DMS153 (cell line): ENCODE results near the gene ACR.
A peak's percentile ranks its signal among the peaks of the same experiment; 100 is the strongest.

ENCODE experiments used
- DNase-seq: peaks from one replicate; lab custom pipeline; 2025; lab: John Stamatoyannopoulos, UW

ACR gene

DNA sequence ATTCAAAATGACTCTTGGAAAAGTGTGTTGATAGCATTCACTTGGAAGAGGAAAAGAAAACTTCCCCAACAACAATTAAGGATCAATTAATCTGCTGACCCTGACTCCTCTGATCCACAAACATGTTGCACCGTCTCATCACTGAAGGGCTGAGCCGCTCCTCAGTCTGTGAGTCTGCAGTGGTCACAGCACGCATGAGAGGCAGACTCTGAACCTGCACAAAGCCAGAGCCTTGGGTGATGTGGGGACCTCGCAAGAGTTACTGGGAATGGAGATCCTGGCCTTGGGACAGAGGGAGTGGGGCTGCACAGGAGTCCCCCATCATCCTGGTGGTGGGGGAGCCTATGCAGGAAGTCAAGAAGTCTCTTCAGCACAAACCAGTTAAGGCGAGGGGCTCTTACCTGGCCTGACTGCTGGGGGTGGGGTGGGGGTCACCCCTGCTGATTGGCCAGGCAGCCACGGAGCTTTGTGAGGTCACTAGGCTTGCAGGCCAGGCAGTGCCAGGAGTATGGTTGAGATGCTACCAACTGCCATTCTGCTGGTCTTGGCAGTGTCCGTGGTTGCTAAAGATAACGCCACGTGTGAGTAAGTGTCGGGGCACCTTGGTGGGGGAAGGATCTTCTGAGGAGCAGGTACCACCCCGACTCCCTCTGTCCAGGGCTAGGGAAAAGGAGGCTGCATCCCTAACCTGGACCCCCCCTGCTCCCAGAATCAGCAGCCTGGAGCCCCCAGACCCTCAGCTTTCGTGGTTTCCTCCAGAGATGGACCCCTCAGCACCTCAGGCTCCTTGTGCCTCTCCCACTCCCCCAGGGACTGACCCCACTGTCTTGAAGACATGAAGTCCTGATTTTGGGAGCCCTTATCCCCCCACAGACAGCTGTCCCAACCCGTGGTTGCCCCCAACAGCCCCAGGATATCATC, at the start of gene ACR:
Gene ACR, plus strand, starts transcription at position 477 of the 921 bp plus-strand sequence. Its CDS starts 32 bp downstream, at position 509.
- no peak for DNase-seq

- DNase-seq, result no peak
Observed at GRCh38 chr22:50688448-50688847, 49.6 kb upstream of the ACR start.

DNA sequence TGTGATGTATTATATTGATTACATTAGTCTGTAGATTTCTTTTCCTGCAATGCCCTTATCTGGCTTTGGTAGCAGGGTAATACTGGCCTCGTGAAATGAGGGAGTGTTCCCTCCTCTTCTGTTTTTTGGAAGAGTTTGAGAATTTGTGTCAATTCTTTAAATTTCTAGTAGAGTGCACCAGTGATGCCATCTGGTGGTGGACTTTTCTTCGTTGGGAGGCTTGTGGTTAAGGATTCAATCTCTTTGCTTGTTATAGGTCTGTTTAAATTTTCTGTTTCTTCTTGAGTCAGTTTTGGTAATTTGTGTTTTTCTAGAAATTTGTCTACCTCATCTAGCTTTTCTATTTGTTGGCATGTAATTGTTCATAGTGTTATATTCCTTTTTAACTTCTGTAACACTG, 46.5 kb upstream of the ACR start:
- peak; percentile 7 for DNase-seq

- DNase-seq, result no peak
Observed at GRCh38 chr22:50693462-50693861, 44.5 kb upstream of the ACR start.

DNA sequence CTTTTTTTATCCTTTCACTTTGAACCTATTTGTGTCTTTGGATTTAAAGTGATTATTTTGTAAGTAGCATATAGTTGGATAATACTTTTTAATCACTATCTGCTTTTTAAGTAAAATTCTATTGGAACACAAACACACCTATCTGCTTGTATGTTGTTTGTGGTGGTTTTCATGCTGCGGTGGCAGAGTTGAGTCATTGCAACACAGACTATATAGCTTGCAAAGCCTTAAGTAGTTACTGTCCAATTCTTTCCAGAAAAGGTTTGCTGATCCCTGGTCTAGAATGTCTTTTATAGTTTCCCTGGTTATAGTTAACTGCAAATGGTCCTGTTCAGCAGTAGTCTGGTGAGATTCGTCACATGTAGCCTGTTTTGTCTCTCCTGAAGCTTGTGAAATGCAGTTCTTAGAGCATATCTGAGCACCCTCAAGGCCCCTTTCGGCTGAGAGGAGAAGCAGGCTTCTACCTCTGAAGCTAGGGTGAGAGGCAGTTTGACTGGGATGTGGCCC, 43.9 kb upstream of the ACR start:
- DNase-seq, result no peak

DNA sequence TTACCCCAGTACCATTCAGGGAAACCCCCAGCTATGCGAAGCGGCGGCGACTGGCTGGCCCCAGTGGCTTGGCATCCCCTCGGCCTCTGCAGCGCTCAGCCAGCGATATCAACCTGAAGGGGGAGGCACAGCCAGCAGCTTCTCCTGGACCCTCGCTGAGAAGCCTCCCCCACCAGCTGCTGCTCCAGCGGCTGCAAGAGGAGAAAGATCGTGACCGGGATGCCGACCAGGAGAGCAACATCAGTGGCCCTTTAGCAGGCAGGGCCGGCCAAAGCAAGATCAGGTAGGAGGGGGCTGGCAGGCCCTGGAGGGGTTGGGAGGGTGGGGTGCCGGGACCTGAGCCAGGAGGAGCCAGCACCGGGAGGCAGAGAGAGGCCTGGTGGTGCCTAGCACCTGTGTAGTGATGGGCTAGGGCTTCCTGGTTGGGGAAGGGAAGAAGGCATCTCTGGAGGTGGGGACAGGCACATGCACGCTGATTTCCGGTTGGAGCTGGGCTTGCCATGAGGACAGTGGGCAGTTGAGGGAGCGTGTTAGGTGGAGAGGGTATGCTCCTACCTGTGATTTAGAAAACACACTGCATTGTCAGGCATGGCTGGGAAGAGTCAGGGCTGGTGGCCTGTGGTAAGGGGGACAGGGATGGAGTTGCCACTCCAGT, 43.1 kb upstream of the ACR start:
- DNase-seq, result no peak

DNA sequence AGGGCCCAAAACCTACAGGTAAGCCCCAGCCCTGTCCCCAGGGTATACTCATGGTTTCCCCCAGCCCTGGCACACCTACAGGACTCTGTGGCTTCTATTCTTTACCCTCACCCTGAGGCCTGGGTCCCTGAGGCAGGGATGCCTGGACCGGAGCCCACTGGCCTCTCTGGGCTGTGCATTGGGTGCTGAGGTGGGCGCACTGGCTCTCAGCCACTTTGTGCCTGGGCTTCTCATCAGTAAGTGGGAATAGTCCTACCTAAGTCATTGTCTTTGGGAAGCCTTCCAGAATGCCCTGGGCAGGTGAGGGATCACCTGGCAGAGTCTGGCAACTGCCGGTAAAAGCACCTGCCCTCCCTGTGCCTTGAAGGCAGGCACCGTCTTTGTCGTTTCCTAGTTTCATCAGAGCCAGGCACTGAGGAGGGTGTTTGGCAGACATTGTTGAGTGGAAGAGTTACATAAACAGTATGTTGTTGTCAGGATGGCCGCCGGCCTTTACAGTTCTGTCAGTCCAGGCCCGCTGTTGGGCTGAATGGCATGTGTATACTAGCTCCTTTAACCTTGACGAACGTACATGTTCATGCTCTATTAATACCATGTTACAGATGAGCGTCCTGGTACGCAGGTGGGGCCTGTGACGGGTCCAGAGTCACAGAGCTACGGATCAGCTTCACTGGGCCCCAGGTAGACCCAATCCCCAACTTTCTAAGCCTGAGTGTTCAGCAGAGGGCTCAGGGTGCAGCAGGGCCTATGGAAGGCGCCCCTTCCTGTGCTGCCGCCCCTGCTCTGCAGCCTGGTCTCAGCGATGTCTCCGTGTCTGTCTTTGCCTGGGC, 42.4 kb upstream of the ACR start:
- peak; percentile 19 for DNase-seq

GRCh38 chr22:50696251-50696798, 41.7 kb upstream of the ACR start:
- no peak for DNase-seq

DNA sequence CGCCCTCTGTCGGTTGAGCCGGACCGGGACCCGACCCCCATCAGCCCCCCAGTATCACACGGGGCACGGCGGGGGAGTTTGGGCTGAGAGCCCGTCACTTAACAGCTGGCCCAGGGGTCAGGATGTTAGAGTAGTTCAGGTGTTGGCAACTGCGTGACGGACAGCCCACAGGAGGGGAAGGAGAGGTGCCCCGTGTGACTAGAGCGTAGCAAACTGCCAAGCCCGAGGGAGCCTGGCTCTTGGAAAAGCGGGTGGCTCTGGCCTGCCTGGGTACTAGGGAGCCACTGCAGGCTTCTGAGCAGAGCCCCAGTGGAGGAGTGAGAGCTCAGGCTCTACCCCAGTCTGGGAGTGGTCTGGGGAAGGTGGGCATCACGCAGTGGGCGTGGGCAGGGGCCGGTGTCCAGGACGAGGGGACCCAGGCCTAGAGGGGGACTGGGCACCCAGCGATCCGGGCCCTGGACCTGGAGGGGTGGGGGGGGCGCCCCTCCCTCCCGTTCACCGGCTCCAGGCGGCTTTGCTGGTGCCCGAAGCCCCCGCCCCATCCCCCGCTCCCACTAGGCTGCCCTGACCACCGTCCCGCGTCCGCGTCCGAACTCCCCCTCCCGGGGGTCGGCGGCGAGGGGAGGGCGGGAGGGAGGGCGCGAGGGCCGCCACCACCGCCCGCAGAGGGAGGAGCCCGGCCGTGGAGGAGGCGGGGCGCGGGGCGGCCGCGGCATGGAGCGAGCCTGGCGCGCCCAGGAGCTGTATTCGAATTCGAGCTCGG, 41.0 kb upstream of the ACR start:
- no peak for DNase-seq

DNA sequence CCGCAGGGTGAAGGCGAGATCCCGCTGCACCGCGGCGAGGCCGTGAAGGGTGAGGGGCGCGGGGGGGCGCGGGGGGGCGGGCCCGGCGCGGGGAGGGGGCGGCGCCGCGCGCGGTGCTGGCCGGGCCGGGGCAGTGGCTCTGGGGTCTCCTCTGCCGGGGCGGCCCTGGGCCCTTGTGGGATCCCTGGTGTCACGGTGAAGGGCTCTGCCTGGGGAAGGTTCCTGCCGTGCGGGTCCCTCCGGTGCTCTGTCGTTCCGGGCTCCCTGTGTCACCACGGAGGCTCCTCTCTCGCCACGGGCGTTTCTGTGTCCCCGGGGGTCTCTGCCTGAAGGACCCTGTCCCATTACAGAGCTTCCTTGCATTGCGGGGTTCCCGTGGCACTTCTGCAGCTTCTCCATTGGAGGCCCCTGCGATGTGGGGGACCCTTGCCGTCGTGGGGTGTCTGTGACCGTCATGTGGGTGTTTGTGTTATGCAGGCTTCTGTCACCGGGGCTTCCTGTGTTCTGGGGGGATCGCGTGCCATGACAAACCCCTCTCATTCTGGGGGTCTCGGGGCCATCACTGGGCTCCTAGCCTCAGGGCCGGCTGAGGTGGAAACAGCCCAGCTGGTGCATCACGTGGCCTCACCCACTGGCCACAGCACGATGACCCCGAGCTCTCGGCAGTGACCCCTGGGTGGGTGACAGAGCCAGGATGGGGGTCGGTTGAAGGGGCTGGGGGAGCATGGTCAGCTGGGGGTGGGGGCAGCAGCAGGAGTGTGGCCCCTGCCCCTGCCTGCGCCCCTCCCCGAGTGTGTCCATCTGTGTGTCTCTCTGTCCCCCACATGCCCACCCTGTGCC, 40.1 kb upstream of the ACR start:
- no peak for DNase-seq

DNA sequence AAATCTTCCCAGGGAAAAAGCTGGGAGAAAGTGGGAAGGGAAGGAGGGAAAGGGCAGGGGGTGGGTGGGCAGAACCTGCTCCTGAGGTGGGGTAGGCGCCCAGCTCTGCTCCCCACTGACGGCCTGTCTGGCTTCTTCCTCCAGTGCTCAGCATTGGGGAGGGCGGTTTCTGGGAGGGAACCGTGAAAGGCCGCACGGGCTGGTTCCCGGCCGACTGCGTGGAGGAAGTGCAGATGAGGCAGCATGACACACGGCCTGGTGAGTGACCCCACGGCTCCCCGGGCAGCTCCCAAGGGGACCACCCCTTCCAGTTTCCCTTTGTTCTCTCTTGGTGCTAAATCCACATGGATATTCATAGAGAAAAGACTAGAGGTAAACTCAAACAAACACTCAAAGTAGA, 39.5 kb upstream of the ACR start:
- DNase-seq, result no peak

DNA sequence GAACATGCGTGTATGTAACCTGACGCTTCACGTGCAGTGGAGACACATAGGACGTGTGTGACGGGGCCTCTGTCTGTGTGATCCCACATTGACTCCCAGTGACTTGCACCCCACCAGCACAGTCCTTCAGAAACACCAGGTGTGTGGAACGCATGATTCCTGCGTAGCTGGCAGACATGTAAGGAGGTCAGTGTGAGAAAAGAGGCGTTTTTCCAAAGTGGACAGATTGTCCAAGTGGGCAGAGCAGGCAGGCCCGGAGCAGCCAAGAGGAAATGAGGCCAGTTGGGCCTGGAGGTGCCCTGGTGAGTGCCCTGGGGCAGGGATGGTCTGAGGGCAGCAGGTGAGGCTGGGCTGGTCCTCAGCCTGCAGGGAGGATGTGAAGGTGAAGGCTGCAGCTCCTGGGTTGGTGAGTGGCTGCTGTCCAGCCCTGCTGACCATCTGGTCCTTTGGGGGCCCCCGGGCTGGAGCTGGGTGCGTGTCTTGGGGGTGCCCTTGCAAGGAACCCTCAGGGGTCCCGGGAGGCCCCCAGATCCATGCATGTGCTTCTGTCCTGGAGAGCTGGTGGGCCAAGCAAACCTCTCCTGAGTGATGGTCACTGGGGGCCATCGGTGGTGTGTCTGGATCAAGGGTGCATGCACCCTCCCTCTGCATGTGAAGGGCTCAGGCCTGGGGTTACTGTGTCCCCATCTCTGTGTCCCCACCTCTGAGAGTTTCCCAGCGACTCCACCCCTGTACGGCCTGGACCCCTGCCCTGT, 38.8 kb upstream of the ACR start:
- no peak for DNase-seq

- no peak for DNase-seq
Observed at GRCh38 chr22:50699756-50700386, 38.1 kb upstream of the ACR start.

DNA sequence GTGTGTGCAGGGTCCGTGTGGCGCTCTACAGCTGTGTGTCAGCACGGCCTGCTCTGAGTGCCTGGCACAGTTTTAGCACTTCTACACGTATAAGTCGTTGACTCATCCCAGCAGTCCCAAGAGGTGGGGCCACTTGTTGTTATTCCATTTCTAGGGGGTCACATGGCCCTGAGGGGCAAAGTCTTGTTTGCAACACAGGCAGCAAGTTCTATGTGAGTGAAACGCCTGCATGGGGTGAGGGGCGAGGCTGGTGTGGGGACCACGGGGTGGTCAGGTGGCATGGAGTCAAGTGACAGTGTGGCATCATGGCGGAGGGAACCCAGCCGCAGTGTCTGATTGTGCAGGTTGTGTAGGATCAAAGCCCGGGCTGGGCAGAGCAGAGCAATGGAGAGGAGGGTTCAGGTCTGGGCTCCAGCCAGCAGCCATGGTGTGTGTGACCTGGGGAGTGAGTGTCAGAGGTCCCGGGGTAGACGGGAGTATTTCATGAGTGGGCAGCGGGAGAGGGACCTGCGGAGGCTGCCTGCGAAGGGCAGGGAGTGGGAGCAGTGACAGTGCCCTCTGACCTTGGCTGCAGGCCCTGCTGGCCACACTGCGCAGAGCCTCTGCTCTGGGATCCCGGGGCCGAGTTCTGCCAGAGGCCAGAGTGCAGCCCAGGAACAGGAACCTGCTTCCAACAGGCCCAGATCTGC, 37.5 kb upstream of the ACR start:
- no peak for DNase-seq

- no peak for DNase-seq
Observed at GRCh38 chr22:50701076-50701419, 37.0 kb upstream of the ACR start.

GRCh38 chr22:50701428-50702154, 36.4 kb upstream of the ACR start:
- DNase-seq, result no peak

- DNase-seq, result no peak
Observed at GRCh38 chr22:50702261-50702671, 35.7 kb upstream of the ACR start.
